HG02623 (cell line): ENCODE measurements around the gene TSR1.

Source experiments
- ATAC-seq: cut with Tn5 transposase; IDR thresholded peaks from one replicate; pipeline ENCODE4 v1.9.1; 2021; ENCODE audit warnings: moderate library complexity; ENCODE audit not compliant: unreplicated experiment

TSR1 gene

DNA sequence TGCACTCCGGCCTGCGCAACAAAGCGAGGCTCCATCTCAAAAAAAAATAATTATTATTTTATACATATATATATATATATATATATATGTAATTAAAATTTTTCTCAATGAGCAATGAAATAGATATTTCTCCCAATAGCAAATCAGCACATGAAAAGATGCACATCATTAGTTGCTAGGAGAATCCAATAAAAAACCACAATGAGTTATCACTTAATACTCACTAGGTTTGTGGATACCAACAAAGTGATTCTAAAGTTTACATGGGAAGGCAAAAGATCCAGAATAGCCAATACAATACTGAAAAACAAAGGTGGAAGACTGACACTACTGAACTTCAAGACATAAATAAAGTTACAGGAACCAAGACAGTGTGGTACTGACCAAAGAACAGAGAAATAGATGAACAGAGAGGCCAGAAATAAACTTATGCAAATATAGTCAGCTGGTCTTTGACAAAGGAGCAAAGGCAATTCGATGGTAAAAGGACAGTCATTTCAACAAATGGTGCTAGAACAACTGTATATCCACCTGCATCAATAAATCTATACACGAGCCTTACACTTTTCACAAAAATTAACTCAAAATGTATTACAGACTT is 46.3 kb downstream of the TSR1 start:
- no peak for ATAC-seq

DNA sequence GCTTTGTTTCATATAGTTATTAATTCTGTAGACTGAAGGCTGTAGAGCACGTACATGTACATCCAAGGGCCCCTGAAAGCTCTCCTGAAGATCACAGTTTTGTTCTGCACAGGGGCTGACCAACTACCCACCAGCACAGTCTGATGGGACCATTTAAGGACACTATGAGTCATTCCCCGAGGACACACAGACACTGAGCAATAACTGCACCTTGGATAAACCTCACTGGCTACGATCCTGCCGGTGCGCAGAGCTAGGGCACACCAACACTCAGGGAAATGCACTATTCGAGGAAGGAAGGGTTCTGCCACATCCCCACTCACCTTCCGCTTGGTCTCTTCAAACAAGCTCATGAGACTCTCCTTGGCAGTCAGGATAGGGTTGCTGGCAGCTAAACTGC is 53.0 kb downstream of the TSR1 start:
- ATAC-seq = no peak

DNA sequence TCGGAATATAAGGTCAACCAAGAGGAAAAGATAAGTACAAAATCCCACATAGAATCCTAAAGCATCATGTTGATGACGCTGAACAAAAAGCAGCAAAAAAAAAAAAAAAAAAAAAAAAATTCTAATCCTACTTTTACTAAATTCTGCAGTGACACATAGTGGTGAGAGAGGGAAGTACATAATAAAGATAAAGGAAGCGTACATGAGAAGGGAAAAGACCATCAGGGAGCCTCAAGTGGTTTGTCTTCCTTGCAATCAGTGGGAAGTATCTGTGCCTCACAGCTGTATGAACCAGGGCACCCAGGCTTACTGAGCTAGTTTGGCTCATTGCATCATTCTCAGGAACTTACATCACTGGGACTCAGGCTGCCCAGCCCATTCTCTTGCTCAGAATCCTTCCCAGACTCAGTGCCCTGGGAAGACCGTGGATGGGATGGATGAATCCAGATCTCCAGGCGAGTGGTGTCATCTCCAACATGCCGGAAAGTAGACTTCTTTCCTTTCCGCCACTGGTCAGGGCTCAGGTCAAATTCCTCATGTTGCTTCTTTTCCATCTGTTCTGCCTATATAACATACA is 53.9 kb downstream of the TSR1 start:
- no peak for ATAC-seq

DNA sequence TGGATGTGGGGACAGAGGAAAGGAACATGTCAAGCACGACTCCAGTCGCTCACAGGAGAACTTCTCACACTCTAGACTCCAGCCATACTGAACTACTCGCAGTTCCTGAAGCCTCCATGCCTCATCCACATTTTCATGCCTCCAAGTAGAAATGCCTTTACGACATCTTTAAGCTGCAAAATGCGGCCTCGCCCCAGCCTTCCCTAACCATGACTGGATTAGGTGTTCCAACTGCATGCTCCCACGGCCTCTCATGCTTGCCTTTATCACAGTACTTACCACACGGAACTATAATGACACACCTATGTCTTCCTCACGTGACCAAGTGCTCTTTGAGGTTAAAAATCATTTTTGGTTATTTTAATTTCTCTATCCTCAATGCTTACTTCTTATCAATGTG is 56.5 kb downstream of the TSR1 start:
- no peak for ATAC-seq

DNA sequence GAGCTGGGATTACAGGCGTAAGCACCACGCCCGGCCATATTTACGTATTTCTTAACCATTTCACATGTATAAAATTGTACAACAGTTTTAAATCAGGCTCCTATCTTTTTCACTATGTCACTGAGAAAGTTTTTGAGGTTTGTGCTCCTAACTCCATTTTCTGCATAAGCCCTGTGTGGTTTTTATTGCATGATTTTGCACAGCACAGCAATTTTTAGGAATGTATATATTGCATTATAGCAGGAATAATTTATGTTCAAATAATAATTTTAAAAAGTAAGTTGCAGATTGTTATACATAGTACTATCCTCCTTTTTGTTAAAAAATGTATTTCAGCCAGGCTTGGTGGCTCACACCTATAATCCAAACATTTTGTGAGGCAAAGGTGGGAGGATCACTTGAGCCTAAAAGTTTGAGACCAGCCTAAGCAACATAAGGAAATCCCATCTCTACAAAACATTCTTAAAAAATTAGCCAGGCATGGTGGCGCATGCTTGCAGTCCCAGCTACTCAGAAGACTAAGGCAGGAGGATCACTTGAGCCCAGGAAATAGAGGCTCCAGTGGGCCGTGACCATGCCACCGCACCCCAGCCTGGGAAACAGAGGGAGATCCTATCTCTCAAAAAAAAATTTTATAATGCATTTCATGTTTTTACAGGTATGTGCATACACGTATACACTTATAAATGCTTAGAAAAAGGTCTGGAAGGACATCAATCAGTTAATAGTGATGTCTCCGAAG is 58.7 kb downstream of the TSR1 start:
- ATAC-seq = no peak

DNA sequence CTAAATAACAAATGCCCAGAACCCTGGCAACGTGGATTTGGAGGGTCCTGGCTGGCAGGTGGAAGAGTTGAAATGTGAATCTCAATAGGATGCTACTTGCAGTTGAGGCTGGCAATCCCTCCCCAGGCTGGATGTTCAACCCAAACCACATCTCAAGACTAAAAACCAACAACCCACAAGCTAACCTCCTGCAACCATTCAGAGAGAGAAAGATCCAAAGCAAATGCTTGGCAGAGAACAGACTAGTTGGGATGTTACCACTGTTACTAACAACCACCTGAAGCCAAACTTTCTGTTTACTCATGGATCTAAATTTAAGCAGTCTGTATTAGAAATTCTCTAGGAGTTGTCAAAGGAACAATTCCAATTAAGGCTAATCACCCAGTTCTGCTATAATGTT is 60.5 kb downstream of the TSR1 start:
- ATAC-seq = no peak

DNA sequence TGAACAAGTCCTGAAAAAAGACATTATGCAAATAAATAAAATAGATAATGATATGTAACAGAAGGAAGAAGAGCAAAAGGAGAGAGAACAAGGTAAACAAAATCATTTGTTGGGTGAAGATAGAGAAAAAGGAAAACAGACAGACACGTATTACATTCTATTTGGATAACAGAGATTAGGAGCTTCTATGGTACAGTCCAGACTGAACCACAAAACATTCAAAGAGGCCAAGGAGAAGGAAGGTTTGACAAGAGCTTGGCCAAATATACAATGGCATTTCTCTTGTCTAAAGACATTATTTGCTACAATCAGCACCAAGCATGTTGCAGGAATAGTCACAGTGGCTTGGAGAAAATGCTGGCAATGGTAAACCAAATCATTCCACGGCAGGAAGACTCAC is 61.8 kb downstream of the TSR1 start:
- no peak for ATAC-seq
